HCT116 (cell line): ENCODE data around the gene RHBDF2. TPM values are rescaled to one million over a fixed set of nuclear protein-coding genes. Genes with fewer than 3 reads are reported as not detected.
"Not testable (repeated sequence)": the region's sequence is repeated elsewhere in the genome, so short reads cannot be mapped to it uniquely, and the experiment has no call there.

Source experiments
- ATAC-seq: fragments of 200-7000 bp; cut with Tn5 transposase; 2 replicates; pipeline ENCODE4 v1.9.1; 2020; ENCODE audit warnings: mild to moderate bottlenecking, moderate library complexity
- BruUV-seq: library from RNA; stranded (reverse); fragments of 400-500 nt; replicated peaks from 2 replicates; lab custom pipeline; 2021; lab: Mats Ljungman, UMichigan
- CTCF ChIA-PET: fragments of 300-600 bp; sonication (Branson Sonifier 250); formaldehyde crosslinking; loops from one replicate; lab custom pipeline; 2021; ENCODE audit warnings: antibody characterized with exemption; lab: Charles Lee
- POLR2A ChIA-PET: fragments of 300-600, 350-600 bp; sonication (Branson Sonifier 250); formaldehyde crosslinking; loops from one replicate; lab custom pipeline; 2021; ENCODE audit warnings: antibody characterized with exemption; lab: Charles Lee
- RAD21 ChIA-PET, 2 experiments: fragments of 300-600 bp; sonication (Branson Sonifier 250); formaldehyde crosslinking; loops; one replicate each; lab custom pipeline; 2023; ENCODE audit warnings: low total read pairs in 2 of 2; ENCODE audit not compliant: uncharacterized antibody in 2 of 2, unreplicated experiment in 2 of 2, low non-redundant PET in 1 of 2; lab: Charles Lee
- DNase-seq: peaks from one replicate; pipeline ENCODE4 v3.0.0-alpha.2; 2010; ENCODE audit warnings: low read depth, low spot score
- H2AFZ ChIP-seq: fragments of 200-600 bp; shearing (Covaris generic), sonication (generic); 2 replicates; pipeline ENCODE4 v1.6.1; 2017; ENCODE audit warnings: low read depth, mixed run types, mixed read lengths, antibody characterized with exemption, low read length; ENCODE audit not compliant: poor library complexity, severe bottlenecking
- H3K27ac ChIP-seq: 2 replicates; pipeline ENCODE4 v1.5.1; 2012; ENCODE audit warnings: low read depth, low read length
- H3K27me3 ChIP-seq: fragments of 200-600 bp; sonication (generic); 2 replicates; pipeline ENCODE4 v1.6.1; 2016; ENCODE audit warnings: mixed run types, low read length, mixed read lengths; ENCODE audit not compliant: insufficient read depth
- H3K36me3 ChIP-seq, 2 experiments: fragments of 200-500 bp in 1 of 2; fragments of 200-600 bp in 1 of 2; sonication (Bioruptor generic) in 1 of 2; sonication (generic) in 1 of 2; 2 replicates each; pipeline versions ENCODE4 v1.5.1 to v1.6.1; 2014 to 2016; ENCODE audit warnings: low read length in 2 of 2, inconsistent platforms in 1 of 2, mixed read lengths in 1 of 2, mixed run types in 1 of 2; ENCODE audit not compliant: insufficient read depth in 2 of 2, control insufficient read depth in 1 of 2
- H3K4me1 ChIP-seq, 2 experiments: fragments of 200-600 bp in 1 of 2; sonication (generic) in 1 of 2; 2 replicates each; pipeline versions ENCODE4 v1.5.1 to v1.6.1; 2012 to 2017; ENCODE audit warnings: low read length in 2 of 2, inconsistent platforms in 1 of 2, mild to moderate bottlenecking in 1 of 2, mixed read lengths in 1 of 2, mixed run types in 1 of 2, moderate library complexity in 1 of 2; ENCODE audit not compliant: insufficient read depth in 2 of 2, control insufficient read depth in 1 of 2
- H3K4me2 ChIP-seq: fragments of 200-600 bp; sonication (generic); 2 replicates; pipeline ENCODE4 v1.6.1; 2017; ENCODE audit warnings: mixed run types, low read length, mixed read lengths
- H3K4me3 ChIP-seq, 2 experiments: fragments of 200-600 bp in 1 of 2; sonication (generic) in 1 of 2; replicated peaks in 1 of 2; 2 replicates each; pipeline ENCODE4 v1.5.1; 2011 to 2016; ENCODE audit warnings: low read length in 2 of 2, control low read depth in 1 of 2, low read depth in 1 of 2, mild to moderate bottlenecking in 1 of 2, mixed read lengths in 1 of 2, mixed run types in 1 of 2
- H3K79me2 ChIP-seq: fragments of 200-600 bp; sonication (generic); 2 replicates; pipeline ENCODE4 v1.6.1; 2017; ENCODE audit warnings: mild to moderate bottlenecking, mixed run types, low read length, moderate library complexity, mixed read lengths; ENCODE audit not compliant: insufficient read depth
- H3K9ac ChIP-seq: fragments of 200-600 bp; sonication (generic); 2 replicates; pipeline ENCODE4 v1.6.1; 2016; ENCODE audit warnings: low read length, mixed read lengths
- H3K9me2 ChIP-seq: fragments of 200-600 bp; sonication (generic), shearing (Covaris generic); 2 replicates; pipeline ENCODE4 v1.6.1; 2017; ENCODE audit warnings: mixed run types, mild to moderate bottlenecking, moderate library complexity; ENCODE audit not compliant: insufficient read depth
- H3K9me3 ChIP-seq, 2 experiments: fragments of 200-500 bp in 1 of 2; fragments of 200-600 bp in 1 of 2; sonication (Bioruptor generic) in 1 of 2; sonication (generic) in 1 of 2; 2 replicates each; pipeline ENCODE4 v1.6.1; 2014 to 2017; ENCODE audit warnings: low read length in 2 of 2, mixed read lengths in 2 of 2, inconsistent platforms in 1 of 2, low read depth in 1 of 2, mild to moderate bottlenecking in 1 of 2, mixed run types in 1 of 2, moderate library complexity in 1 of 2; ENCODE audit not compliant: control insufficient read depth in 1 of 2, insufficient read depth in 1 of 2
- H4K20me1 ChIP-seq: fragments of 200-600 bp; sonication (generic), shearing (Covaris generic); 2 replicates; pipeline ENCODE4 v1.6.1; 2017; ENCODE audit warnings: mixed run types, mild to moderate bottlenecking, moderate library complexity; ENCODE audit not compliant: insufficient read depth
- CEBPB ChIP-seq: IDR thresholded peaks from 2 replicates; pipeline ENCODE4 v1.6.1; 2012; ENCODE audit warnings: low read depth
- EGR1 ChIP-seq: IDR thresholded peaks from 2 replicates; pipeline ENCODE4 v1.6.1; 2012; ENCODE audit warnings: low read depth
- ELF1 ChIP-seq: IDR thresholded peaks from 2 replicates; pipeline ENCODE4 v1.6.1; 2012; ENCODE audit warnings: low read depth, borderline replicate concordance
- EZH2 ChIP-seq: fragments of 200-600 bp; sonication (generic); IDR thresholded peaks from 2 replicates; pipeline ENCODE4 v1.6.1; 2017; ENCODE audit warnings: antibody characterized with exemption, mixed run types
- EZH2phosphoT487 ChIP-seq: fragments of 200-600 bp; IDR thresholded peaks from 2 replicates; pipeline ENCODE4 v1.6.1; 2018; ENCODE audit warnings: antibody characterized with exemption, borderline replicate concordance
- FOSL1 ChIP-seq: IDR thresholded peaks from 2 replicates; pipeline ENCODE4 v1.6.1; 2012; ENCODE audit warnings: low read depth
- JUND ChIP-seq: IDR thresholded peaks from 2 replicates; pipeline ENCODE4 v1.6.1; 2012
- POLR2A ChIP-seq: IDR thresholded peaks from 2 replicates; pipeline ENCODE4 v1.7.0; 2011; ENCODE audit warnings: borderline replicate concordance; ENCODE audit not compliant: insufficient read depth, insufficient read length; ENCODE audit errors: extremely low read depth
- POLR2AphosphoS5 ChIP-seq: IDR thresholded peaks from 2 replicates; pipeline ENCODE4 v1.6.1; 2011; ENCODE audit warnings: mild to moderate bottlenecking, low read depth, low read length, moderate library complexity
- RAD21 ChIP-seq: IDR thresholded peaks from 2 replicates; pipeline ENCODE4 v1.6.1; 2012; ENCODE audit warnings: low read depth, mild to moderate bottlenecking
- SIN3A ChIP-seq: IDR thresholded peaks from 2 replicates; pipeline ENCODE4 v1.6.1; 2012; ENCODE audit warnings: low read depth
- SP1 ChIP-seq: IDR thresholded peaks from 2 replicates; pipeline ENCODE4 v1.6.1; 2012; ENCODE audit warnings: low read depth
- SRF ChIP-seq: IDR thresholded peaks from 2 replicates; pipeline ENCODE4 v1.6.1; 2012; ENCODE audit warnings: low read depth
- TCF7L2 ChIP-seq: IDR thresholded peaks from 2 replicates; pipeline ENCODE4 v1.7.0; 2011; ENCODE audit warnings: borderline replicate concordance, inconsistent platforms; ENCODE audit not compliant: insufficient read depth, insufficient read length; ENCODE audit errors: extremely low read depth
- YY1 ChIP-seq: IDR thresholded peaks from 2 replicates; pipeline ENCODE4 v1.6.1; 2011; ENCODE audit warnings: low read length, low read depth, moderate library complexity, mild to moderate bottlenecking; ENCODE audit not compliant: insufficient replicate concordance; ENCODE audit errors: extremely low read depth
- ZFX ChIP-seq: fragments of 450-650 bp; IDR thresholded peaks from 2 replicates; pipeline ENCODE4 v1.6.1; 2017
- ZNF274 ChIP-seq: fragments of 200-500 bp; sonication (Bioruptor generic); IDR thresholded peaks from 2 replicates; pipeline ENCODE4 v1.6.1; 2014; ENCODE audit warnings: mild to moderate bottlenecking, low read depth, low read length, inconsistent platforms
- intact Hi-C: fragments of 100-400 bp; cut with micrococcal nuclease; formaldehyde crosslinking; loops from 2 replicates; pipeline ENCODE4 v1.10.0; 2022
- total RNA-seq: library from RNA; stranded (reverse); gene quantifications from one replicate; pipeline ENCODE4 v1.2.1, GENCODE V29; 2021; ENCODE audit not compliant: unreplicated experiment
- TF ChIP-seq, protein P1 (sequence below): IDR thresholded peaks from 2 replicates; pipeline ENCODE4 v1.6.1; 2012
- TF ChIP-seq, protein P2 (sequence below): IDR thresholded peaks from 2 replicates; pipeline ENCODE4 v1.6.1; 2012

Gene RHBDF2
- total RNA-seq, 1 experiment from 2014 or later: 61.1 TPM

DNA sequence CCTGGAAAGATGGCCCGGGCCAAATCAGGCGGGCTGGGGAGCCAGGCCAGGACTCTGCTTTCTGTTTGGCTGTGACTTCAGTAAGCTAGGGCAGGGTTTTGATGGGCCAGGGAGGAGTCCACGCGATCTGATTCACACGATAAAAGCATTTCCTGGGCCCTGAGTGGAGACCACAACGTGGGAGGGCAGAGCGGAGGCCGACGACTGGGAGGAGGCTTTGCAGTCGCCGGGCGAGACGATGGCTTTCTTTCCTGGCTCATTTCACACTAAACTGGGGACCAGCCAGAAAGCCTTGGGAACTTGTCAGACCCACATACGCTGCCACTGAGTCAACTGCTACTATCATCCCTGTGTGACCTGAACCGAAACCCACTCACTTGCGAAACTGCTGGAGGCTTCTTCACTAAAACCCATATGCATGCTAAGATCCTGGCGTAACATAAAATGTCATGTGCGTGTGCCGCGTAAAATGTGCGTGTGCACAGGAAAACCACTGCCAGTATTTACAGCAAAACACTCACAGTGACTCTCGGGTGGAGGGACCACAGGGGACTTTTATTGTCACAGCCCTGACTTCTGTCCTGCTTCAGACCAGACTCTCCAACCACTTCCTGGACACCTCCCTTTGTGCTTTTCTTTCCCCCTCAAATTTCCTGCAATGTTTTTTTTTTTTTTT is 14.2 kb upstream of the RHBDF2 start:
- no peaks in the 10 kb centered on the region for H3K4me1 ChIP-seq
- H2AFZ ChIP-seq: no peak overlapping the region
- BruUV-seq: no TSS peak

DNA sequence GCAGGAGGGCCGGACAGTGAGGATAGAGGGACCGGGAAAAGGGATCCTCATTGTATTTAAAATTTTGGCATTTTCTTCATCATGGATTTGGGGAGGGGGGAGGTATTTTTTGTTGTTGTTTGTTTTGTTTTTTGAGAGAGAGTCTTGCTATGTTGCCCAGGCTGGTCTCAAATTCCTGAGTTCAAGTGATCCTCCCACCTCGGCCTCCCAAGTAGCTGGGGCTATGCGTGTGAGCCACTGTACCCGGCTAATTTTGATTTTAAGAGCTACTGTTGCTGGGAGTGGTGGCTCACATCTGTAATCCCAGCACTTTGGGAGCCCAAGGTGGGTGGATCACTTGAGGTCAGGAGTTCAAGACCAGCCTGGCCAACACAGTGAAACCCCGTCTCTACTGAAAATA is 13.1 kb upstream of the RHBDF2 start:
- POLR2A ChIA-PET, H3K4me3 ChIP-seq, H3K9me3 ChIP-seq, H3K9ac ChIP-seq, H4K20me1 ChIP-seq, DNase-seq, H3K79me2 ChIP-seq, H3K36me3 ChIP-seq, H3K4me2 ChIP-seq, BruUV-seq, RAD21 ChIA-PET, H3K27me3 ChIP-seq, H3K9me2 ChIP-seq, H3K27ac ChIP-seq, intact Hi-C loops, H3K4me1 ChIP-seq, H2AFZ ChIP-seq, ATAC-seq: not testable (repeated sequence)
- CTCF ChIA-PET: interaction anchor here (1.1 kb wide), 1 partner anchor 8 kb away, joined by 6 read pairs; no protein-coding TSS in a partner anchor

More for the DNA sequence above, 14.2 kb upstream of the RHBDF2 start:
- H3K4me2 ChIP-seq: no peak overlapping the region
- ChIA-PET POLR2A (no interaction called here), RAD21 (no interaction called here), CTCF (no interaction called here)
- no peaks in the 10 kb centered on the region for H3K27me3 ChIP-seq
- H3K79me2 ChIP-seq: no peaks in the 10 kb centered on the region
- H3K9me3 ChIP-seq: no peaks in the 10 kb centered on the region
- DNase-seq (no peak), ATAC-seq (no peak)
- H4K20me1 ChIP-seq: no peaks in the 10 kb centered on the region
- TF ChIP-seq ZNF274 (no peak), YY1 (no peak), JUND (no peak), SP1 (no peak), ELF1 (no peak), ZFX (no peak), EZH2 (no peak), FOSL1 (no peak), EGR1 (no peak), SIN3A (no peak), POLR2AphosphoS5 (no peak), TCF7L2 (no peak), CEBPB (no peak), RAD21 (no peak), POLR2A (no peak), SRF (no peak), EZH2phosphoT487 (no peak)
- TF ChIP-seq, protein P1, sequence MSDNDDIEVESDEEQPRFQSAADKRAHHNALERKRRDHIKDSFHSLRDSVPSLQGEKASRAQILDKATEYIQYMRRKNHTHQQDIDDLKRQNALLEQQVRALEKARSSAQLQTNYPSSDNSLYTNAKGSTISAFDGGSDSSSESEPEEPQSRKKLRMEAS: no peak
- TF ChIP-seq, protein P2, sequence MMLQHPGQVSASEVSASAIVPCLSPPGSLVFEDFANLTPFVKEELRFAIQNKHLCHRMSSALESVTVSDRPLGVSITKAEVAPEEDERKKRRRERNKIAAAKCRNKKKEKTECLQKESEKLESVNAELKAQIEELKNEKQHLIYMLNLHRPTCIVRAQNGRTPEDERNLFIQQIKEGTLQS: no peak
- intact Hi-C loops: no loop called here
- H3K9ac ChIP-seq: no peak overlapping the region
- H3K9me2 ChIP-seq: no peaks in the 10 kb centered on the region
- no peak overlapping the region for H3K4me3 ChIP-seq
- H3K36me3 ChIP-seq: no peaks in the 10 kb centered on the region
- no peak overlapping the region for H3K27ac ChIP-seq
